IMR-90 (cell line): ENCODE measurements around the gene MLH3. TPM values are rescaled to one million over a fixed set of nuclear protein-coding genes. Genes with fewer than 3 reads are reported as not detected.

Experiments
- ATAC-seq: fragments of 200-7000 bp; cut with Tn5 transposase; 2 replicates; pipeline ENCODE4 v1.9.1; 2020; ENCODE audit warnings: low read depth, mild to moderate bottlenecking, moderate library complexity
- BruUV-seq: library from RNA; stranded (reverse); fragments of 400-500 nt; replicated peaks from 2 replicates; lab custom pipeline; 2021; lab: Mats Ljungman, UMichigan
- CTCF ChIA-PET: fragments of 300-600 bp; formaldehyde crosslinking; extraction: SDS; loops from one replicate; lab custom pipeline; 2021; ENCODE audit warnings: antibody characterized with exemption; lab: Yijun Ruan, JAX
- POLR2A ChIA-PET: fragments of 300-600 bp; sonication (Branson Sonifier 250); formaldehyde crosslinking; loops from one replicate; lab custom pipeline; 2022; ENCODE audit warnings: antibody characterized with exemption; ENCODE audit not compliant: unreplicated experiment; lab: Charles Lee
- DNase-seq: peaks from one replicate; pipeline ENCODE4 v3.0.0; 2013
- H2AFZ ChIP-seq: replicated peaks from 2 replicates; pipeline ENCODE3; 2013; ENCODE audit warnings: low read length, mild to moderate bottlenecking; ENCODE audit not compliant: poor library complexity
- H2AK5ac ChIP-seq: 2 replicates; pipeline ENCODE4 v1.6.1; 2013; ENCODE audit warnings: low read depth, low read length, inconsistent platforms
- H2AK9ac ChIP-seq: replicated peaks from 2 replicates; pipeline ENCODE3; 2013; ENCODE audit warnings: mild to moderate bottlenecking, low read depth, low read length, moderate library complexity; ENCODE audit not compliant: poor library complexity
- H2BK120ac ChIP-seq: 2 replicates; pipeline ENCODE4 v1.6.1; 2013; ENCODE audit warnings: low read depth, low read length, inconsistent platforms
- H2BK15ac ChIP-seq: 3 replicates; pipeline ENCODE4 v1.6.1; 2013; ENCODE audit warnings: low read depth, low read length, inconsistent platforms
- H2BK20ac ChIP-seq: 2 replicates; pipeline ENCODE4 v1.6.1; 2013; ENCODE audit warnings: low read depth, mild to moderate bottlenecking, inconsistent platforms, low read length, moderate library complexity
- H2BK5ac ChIP-seq: 2 replicates; pipeline ENCODE4 v1.6.1; 2013; ENCODE audit warnings: mild to moderate bottlenecking, low read depth, low read length, inconsistent platforms; ENCODE audit not compliant: poor library complexity, severe bottlenecking
- H3K14ac ChIP-seq: replicated peaks from 2 replicates; pipeline ENCODE4 v1.6.1; 2013; ENCODE audit warnings: low read depth, low read length, inconsistent platforms
- H3K18ac ChIP-seq: 2 replicates; pipeline ENCODE4 v1.6.1; 2013; ENCODE audit warnings: low read depth, low read length, control low read depth
- H3K23ac ChIP-seq: 2 replicates; pipeline ENCODE4 v1.6.1; 2013; ENCODE audit warnings: low read depth, low read length, inconsistent platforms
- H3K27ac ChIP-seq: 2 replicates; pipeline ENCODE4 v1.5.1; 2013; ENCODE audit warnings: mild to moderate bottlenecking, control low read depth, low read length; ENCODE audit not compliant: insufficient read depth
- H3K27me3 ChIP-seq: 2 replicates; pipeline ENCODE4 v1.6.1; 2013; ENCODE audit warnings: low read length; ENCODE audit not compliant: control insufficient read depth, insufficient read depth
- H3K36me3 ChIP-seq: 2 replicates; pipeline ENCODE4 v1.6.1; 2013; ENCODE audit warnings: low read length, mixed read lengths; ENCODE audit not compliant: control insufficient read depth, insufficient read depth
- H3K4ac ChIP-seq: 2 replicates; pipeline ENCODE4 v1.6.1; 2013; ENCODE audit warnings: low read depth, low read length, inconsistent platforms
- H3K4me1 ChIP-seq: 2 replicates; pipeline ENCODE4 v1.6.1; 2013; ENCODE audit warnings: low read length, mixed read lengths; ENCODE audit not compliant: control insufficient read depth, insufficient read depth
- H3K4me2 ChIP-seq: 2 replicates; pipeline ENCODE4 v1.6.1; 2013; ENCODE audit warnings: low read depth, mild to moderate bottlenecking, control low read depth, low read length, moderate library complexity
- H3K4me3 ChIP-seq: 2 replicates; pipeline ENCODE4 v1.5.1; 2013; ENCODE audit warnings: low read depth, mild to moderate bottlenecking, control low read depth, low read length, moderate library complexity; ENCODE audit not compliant: insufficient read depth
- H3K56ac ChIP-seq: 2 replicates; pipeline ENCODE4 v1.6.1; 2013; ENCODE audit warnings: low read length, inconsistent platforms; ENCODE audit not compliant: insufficient read depth; ENCODE audit errors: extremely low read depth
- H3K79me1 ChIP-seq, 2 experiments: 2 replicates each; pipeline ENCODE4 v1.6.1; 2013; ENCODE audit warnings: low read length in 2 of 2, inconsistent platforms in 1 of 2, low read depth in 1 of 2
- H3K9ac ChIP-seq: 2 replicates; pipeline ENCODE4 v1.6.1; 2013; ENCODE audit warnings: low read depth, low read length, control low read depth
- H3K9me1 ChIP-seq: 2 replicates; pipeline ENCODE4 v1.6.1; 2013; ENCODE audit warnings: low read length, inconsistent platforms; ENCODE audit not compliant: insufficient read depth
- H3K9me3 ChIP-seq: 2 replicates; pipeline ENCODE4 v1.6.1; 2013; ENCODE audit warnings: low read length; ENCODE audit not compliant: control insufficient read depth, insufficient read depth
- H4K20me1 ChIP-seq: 2 replicates; pipeline ENCODE4 v1.6.1; 2013; ENCODE audit warnings: low read length, inconsistent platforms; ENCODE audit not compliant: insufficient read depth
- H4K5ac ChIP-seq: 2 replicates; pipeline ENCODE4 v1.6.1; 2013; ENCODE audit warnings: mild to moderate bottlenecking, low read depth, low read length, control low read depth
- H4K8ac ChIP-seq, 2 experiments: 2 replicates each; pipeline ENCODE4 v1.6.1; 2013; ENCODE audit warnings: low read depth in 2 of 2, low read length in 2 of 2, control low read depth in 1 of 2, inconsistent platforms in 1 of 2
- H4K91ac ChIP-seq: 2 replicates; pipeline ENCODE4 v1.6.1; 2013; ENCODE audit warnings: low read depth, low read length, inconsistent platforms; ENCODE audit not compliant: insufficient read depth
- BHLHE40 ChIP-seq: fragments of 150-350 bp; IDR thresholded peaks from 2 replicates; pipeline ENCODE4 v1.6.1; 2016; ENCODE audit warnings: mild to moderate bottlenecking, low read depth, low read length
- CEBPB ChIP-seq: IDR thresholded peaks from 2 replicates; pipeline ENCODE4 v1.6.1; 2012; ENCODE audit warnings: low read depth, low read length, improper control_type of control experiment
- CHD1 ChIP-seq: IDR thresholded peaks from 2 replicates; pipeline ENCODE4 v1.6.1; 2012; ENCODE audit warnings: low read depth, low read length, improper control_type of control experiment
- ELK1 ChIP-seq: fragments of 150-350 bp; IDR thresholded peaks from 2 replicates; pipeline ENCODE4 v1.6.1; 2016; ENCODE audit warnings: low read depth, mild to moderate bottlenecking, low read length, moderate library complexity, borderline replicate concordance
- POLR2A ChIP-seq: IDR thresholded peaks from 2 replicates; pipeline ENCODE4 v1.6.1; 2012; ENCODE audit warnings: mild to moderate bottlenecking, low read depth, low read length
- RAD21 ChIP-seq: IDR thresholded peaks from 2 replicates; pipeline ENCODE4 v1.6.1; 2012; ENCODE audit warnings: low read length, improper control_type of control experiment
- RFX5 ChIP-seq: IDR thresholded peaks from 2 replicates; pipeline ENCODE4 v1.8.0; 2012; ENCODE audit warnings: low read depth, mild to moderate bottlenecking, low read length, moderate library complexity
- SMC3 ChIP-seq: fragments of 150-350 bp; IDR thresholded peaks from 2 replicates; pipeline ENCODE4 v1.6.1; 2016; ENCODE audit warnings: low read depth, mild to moderate bottlenecking, antibody characterized with exemption, low read length, moderate library complexity
- WGBS, 2 experiments: methylation state at CpG; one replicate each; pipeline versions ENCODE4 v1.1.5 to v1.1.7; 2013; ENCODE audit warnings: missing lambda C conversion rate in 2 of 2; ENCODE audit not compliant: insufficient read length in 1 of 2; ENCODE audit errors: extremely low coverage in 2 of 2; 5-methylcytosine and 5-hydroxymethylcytosine counted together
- dilution Hi-C: fragments of 300-500 bp; cut with HindIII; formaldehyde crosslinking; loops from one replicate; pipeline ENCODE4 v1.14.3; 2018; ENCODE audit warnings: low sequenced_read_pairs; ENCODE audit not compliant: unreplicated experiment
- in situ Hi-C: fragments of 300-500 bp; cut with MboI; formaldehyde crosslinking; loops from 3 replicates; pipeline ENCODE4 v1.14.3; 2019; ENCODE audit warnings: low sequenced_read_pairs, inconsistent platforms, mixed read lengths
- intact Hi-C: fragments of 100-400 bp; cut with micrococcal nuclease; formaldehyde crosslinking; loops from 2 replicates; pipeline ENCODE4 v1.10.0; 2022
- polyA plus RNA-seq, 3 experiments: library from polyadenylated mRNA; depleted of rRNA; stranded (reverse); fragments of >200 nt; gene quantifications; 2 replicates each; pipeline ENCODE4 v1.2.3, GENCODE V29; 2012; ENCODE audit warnings: low replicate concordance in 1 of 3
- total RNA-seq: library from RNA; depleted of rRNA; stranded (reverse); fragments of >200 nt; gene quantifications from 2 replicates; pipeline ENCODE4 v1.2.3, GENCODE V29; 2012

The MLH3 gene
- total and polyA plus RNA-seq, 2 of the 4 experiments (the other 2 are of a cell fraction), result 5.6 to 14.7 TPM

- Histone ChIP-seq H3K4me2 (peak overlapping the region; percentile 92), H3K9me3 (no peaks in the 10 kb centered on the region), H3K9me1 (peaks cover 3% of the 10 kb centered on the region; the same call in 1 of the 2 replicates), H2BK20ac (no peak overlapping the region), H3K4me3 (peak overlapping the region; percentile 89), H3K27me3 (no peaks in the 10 kb centered on the region), H3K14ac (peak overlapping the region; percentile 10; the same call in 1 of the 2 replicates), H2AK9ac (peak overlapping the region; percentile 47), H3K18ac (no peak overlapping the region), H2BK15ac (no peak overlapping the region), H3K4ac (peak overlapping the region; percentile 7; the same call in 1 of the 2 replicates), H4K8ac (peak overlapping the region in 1 of 2 experiments; percentile 79; a peak in 3 of 4 replicates), H3K56ac (no peak overlapping the region), H2AK5ac (0 out of 2 replicates have a peak overlapping the region, but pooled peaks have one; percentile 29), H2BK120ac (no peak overlapping the region), H4K5ac (no peak overlapping the region), H3K23ac (peak overlapping the region; percentile 21; the same call in 1 of the 2 replicates), H3K36me3 (no peaks in the 10 kb centered on the region), H4K20me1 (no peaks in the 10 kb centered on the region), H2BK5ac (no peak overlapping the region), H3K27ac (no peak overlapping the region), H3K79me1 (peaks cover 19 to 34% of the 10 kb centered on the region in 2 experiments), H4K91ac (no peak overlapping the region), H3K9ac (no peak overlapping the region), H3K4me1 (peaks cover 4% of the 10 kb centered on the region; the same call in 1 of the 2 replicates), H2AFZ (peak overlapping the region; percentile 93)
- no peak for DNase-seq
- in situ Hi-C loops, result no loop called here
- WGBS, 2 experiments, result no CpG with 5 or more reads among the region's 8 CpGs
- TF ChIP-seq ELK1 (no peak), SMC3 (no peak), CEBPB (no peak), POLR2A (no peak), BHLHE40 (no peak), CHD1 (no peak), RAD21 (no peak), RFX5 (no peak)
- dilution Hi-C loops, result no loop called here
- CTCF ChIA-PET, result interaction anchor here (1.1 kb wide), 2 partner anchors 24 to 119 kb away, joined by 3 read pairs; no protein-coding TSS in a partner anchor
- no TSS peak for BruUV-seq
- intact Hi-C loops, result no loop called here
- POLR2A ChIA-PET, result no interaction called here
- no peak for ATAC-seq
These were observed 12.9 kb upstream of the MLH3 start for GRCh38 chr14:75064205-75064567.
